Neural crest cell (in vitro differentiated cells): ENCODE measurements around the gene GEMIN2. TPM values are rescaled to one million over a fixed set of nuclear protein-coding genes. Genes with fewer than 3 reads are reported as not detected.

Experiments used
- DNase-seq: peaks from one replicate; pipeline ENCODE4 v3.0.0; 2021; ENCODE audit warnings: low read depth, mixed read lengths, low spot score
- H3K27ac Mint-ChIP-seq: one replicate; pipeline ENCODE4 v1.8.0; 2021; ENCODE audit warnings: mild to moderate bottlenecking, mixed read lengths; ENCODE audit not compliant: unreplicated experiment
- H3K27me3 Mint-ChIP-seq: 2 replicates; pipeline ENCODE4 v1.8.0; 2021; ENCODE audit warnings: low read depth, mild to moderate bottlenecking, mixed read lengths
- H3K36me3 Mint-ChIP-seq: 2 replicates; pipeline ENCODE4 v1.8.0; 2021; ENCODE audit warnings: low read depth, mild to moderate bottlenecking, mixed read lengths
- H3K4me1 Mint-ChIP-seq: 2 replicates; pipeline ENCODE4 v1.8.0; 2021; ENCODE audit warnings: mixed read lengths
- H3K4me3 Mint-ChIP-seq: one replicate; pipeline ENCODE4 v1.8.0; 2021; ENCODE audit warnings: mild to moderate bottlenecking, mixed read lengths
- H3K9me3 Mint-ChIP-seq: 2 replicates; pipeline ENCODE4 v1.8.0; 2021; ENCODE audit warnings: mixed read lengths
- total RNA-seq: library from RNA; stranded (reverse); gene quantifications from 2 replicates; pipeline ENCODE4 v1.2.1, GENCODE V29; 2021
- TF ChIP-seq, protein P1 (sequence below): fragments of 200-600 bp; sonication (generic); conservative IDR thresholded peaks from 2 replicates; pipeline ENCODE4 v1.5.0; 2021; ENCODE audit warnings: antibody characterized with exemption, mild to moderate bottlenecking

Gene GEMIN2
- total RNA-seq, 1 donor from 2014 or later: 37.9 TPM

- no peak for DNase-seq
- H3K4me3 Mint-ChIP-seq: no peak overlapping the region
- H3K27ac Mint-ChIP-seq: no peak overlapping the region
- H3K27me3 Mint-ChIP-seq: no peaks in the 10 kb centered on the region
- peaks cover 10% of the 10 kb centered on the region for H3K36me3 Mint-ChIP-seq
- no peaks in the 10 kb centered on the region for H3K9me3 Mint-ChIP-seq
- no peaks in the 10 kb centered on the region for H3K4me1 Mint-ChIP-seq
- TF ChIP-seq, protein P1, sequence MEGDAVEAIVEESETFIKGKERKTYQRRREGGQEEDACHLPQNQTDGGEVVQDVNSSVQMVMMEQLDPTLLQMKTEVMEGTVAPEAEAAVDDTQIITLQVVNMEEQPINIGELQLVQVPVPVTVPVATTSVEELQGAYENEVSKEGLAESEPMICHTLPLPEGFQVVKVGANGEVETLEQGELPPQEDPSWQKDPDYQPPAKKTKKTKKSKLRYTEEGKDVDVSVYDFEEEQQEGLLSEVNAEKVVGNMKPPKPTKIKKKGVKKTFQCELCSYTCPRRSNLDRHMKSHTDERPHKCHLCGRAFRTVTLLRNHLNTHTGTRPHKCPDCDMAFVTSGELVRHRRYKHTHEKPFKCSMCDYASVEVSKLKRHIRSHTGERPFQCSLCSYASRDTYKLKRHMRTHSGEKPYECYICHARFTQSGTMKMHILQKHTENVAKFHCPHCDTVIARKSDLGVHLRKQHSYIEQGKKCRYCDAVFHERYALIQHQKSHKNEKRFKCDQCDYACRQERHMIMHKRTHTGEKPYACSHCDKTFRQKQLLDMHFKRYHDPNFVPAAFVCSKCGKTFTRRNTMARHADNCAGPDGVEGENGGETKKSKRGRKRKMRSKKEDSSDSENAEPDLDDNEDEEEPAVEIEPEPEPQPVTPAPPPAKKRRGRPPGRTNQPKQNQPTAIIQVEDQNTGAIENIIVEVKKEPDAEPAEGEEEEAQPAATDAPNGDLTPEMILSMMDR: no peak
These were observed 31.0 kb upstream of the GEMIN2 start for GRCh38 chr14:39083127-39083526.

- TF ChIP-seq, protein P1: no peak
- Mint-ChIP-seq H3K27ac (no peak overlapping the region), H3K27me3 (no peaks in the 10 kb centered on the region), H3K36me3 (peaks cover 12% of the 10 kb centered on the region), H3K4me1 (no peaks in the 10 kb centered on the region), H3K9me3 (no peaks in the 10 kb centered on the region), H3K4me3 (no peak overlapping the region)
- no peak for DNase-seq
These were observed 28.2 kb upstream of the GEMIN2 start for GRCh38 chr14:39085933-39086332.

DNA sequence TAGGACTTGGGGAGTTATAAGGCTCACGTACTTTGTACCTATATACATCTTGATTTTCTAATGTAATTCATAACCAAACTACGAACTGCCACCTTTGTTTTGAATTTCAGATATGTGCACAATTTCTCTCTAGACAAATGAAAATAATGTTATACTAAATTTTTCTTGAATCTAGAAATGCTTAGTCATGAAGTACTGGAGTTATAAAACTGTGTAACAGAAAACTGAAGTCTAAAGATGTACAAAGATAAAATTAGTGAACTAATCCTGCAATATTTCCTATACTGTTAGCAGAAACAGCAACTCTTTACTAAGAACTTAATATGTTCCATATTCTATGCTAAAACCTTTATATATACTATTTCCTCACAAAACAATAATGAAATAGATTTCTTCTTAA lies 26.6 kb upstream of the GEMIN2 start:
- H3K36me3 Mint-ChIP-seq: peaks cover 14% of the 10 kb centered on the region
- no peak overlapping the region for H3K4me3 Mint-ChIP-seq
- H3K4me1 Mint-ChIP-seq: no peaks in the 10 kb centered on the region
- TF ChIP-seq, protein P1: no peak
- H3K27me3 Mint-ChIP-seq: no peaks in the 10 kb centered on the region
- no peak for DNase-seq
- H3K9me3 Mint-ChIP-seq: no peaks in the 10 kb centered on the region
- no peak overlapping the region for H3K27ac Mint-ChIP-seq

DNA sequence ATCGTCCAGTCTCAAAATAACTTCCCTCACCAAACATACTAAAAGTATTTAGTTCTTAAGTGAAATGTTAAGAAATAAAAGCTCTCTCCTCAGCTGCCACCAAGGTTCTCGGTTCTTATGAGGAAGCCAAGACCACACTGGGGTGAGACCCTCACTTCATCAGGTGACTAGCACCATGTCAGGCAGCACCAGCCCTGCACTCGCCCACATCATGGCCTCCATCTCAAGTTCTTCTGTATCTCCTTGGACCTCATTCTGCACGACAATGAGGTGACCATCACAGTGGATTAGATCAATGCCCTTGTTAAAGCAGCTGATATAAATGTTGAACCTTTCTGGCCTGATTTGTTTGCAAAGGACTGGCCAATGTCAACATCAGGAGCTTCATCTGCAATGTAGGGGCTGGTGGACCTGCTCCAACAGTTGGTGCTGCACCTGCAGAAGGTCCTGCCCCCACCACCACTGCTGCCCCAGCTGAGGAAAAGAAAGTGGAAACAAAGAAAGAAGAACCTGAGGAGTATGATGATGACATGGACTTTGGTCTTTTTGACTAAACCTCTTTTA lies 23.5 kb upstream of the GEMIN2 start:
- Mint-ChIP-seq H3K9me3 (no peaks in the 10 kb centered on the region), H3K36me3 (peaks cover 9% of the 10 kb centered on the region), H3K27me3 (no peaks in the 10 kb centered on the region), H3K4me1 (no peaks in the 10 kb centered on the region), H3K27ac (no peak overlapping the region), H3K4me3 (no peak overlapping the region)
- no peak for DNase-seq
- TF ChIP-seq, protein P1: no peak

GRCh38 chr14:39091716-39092115 lies 22.4 kb upstream of the GEMIN2 start:
- Mint-ChIP-seq H3K36me3 (peaks cover 9% of the 10 kb centered on the region), H3K4me3 (no peak overlapping the region), H3K4me1 (no peaks in the 10 kb centered on the region), H3K9me3 (no peaks in the 10 kb centered on the region), H3K27me3 (no peaks in the 10 kb centered on the region), H3K27ac (no peak overlapping the region)
- TF ChIP-seq, protein P1: no peak
- no peak for DNase-seq
